Measurements from ENCODE around the gene TTC13.

- no peak for TF ChIP-seq CTCF (IDR thresholded peaks at IDR 0.05 in 4 of 5, conservative IDR thresholded peaks at IDR 0.05 in 1 of 5)
- TF ChIP-seq POLR2A (IDR thresholded peaks at IDR 0.05), result no peak
Observed at GRCh38 chr1:230958370-230958769, 20.3 kb downstream of the TTC13 start.
